PC-9 (cell line): Measurements from ENCODE around the gene NTSR2.

Experiments used
- EZH2 ChIP-seq: fragments of 200-600 bp; sonication (generic); IDR thresholded peaks from 2 replicates; pipeline ENCODE4 v1.8.0; 2017; ENCODE audit warnings: antibody characterized with exemption, low read depth
- TF ChIP-seq, protein P1 (sequence below): fragments of 200-600 bp; sonication (generic); conservative IDR thresholded peaks from 2 replicates; pipeline ENCODE4 v1.6.1; 2017; ENCODE audit warnings: mixed run types, antibody characterized with exemption, mild to moderate bottlenecking, moderate library complexity

DNA sequence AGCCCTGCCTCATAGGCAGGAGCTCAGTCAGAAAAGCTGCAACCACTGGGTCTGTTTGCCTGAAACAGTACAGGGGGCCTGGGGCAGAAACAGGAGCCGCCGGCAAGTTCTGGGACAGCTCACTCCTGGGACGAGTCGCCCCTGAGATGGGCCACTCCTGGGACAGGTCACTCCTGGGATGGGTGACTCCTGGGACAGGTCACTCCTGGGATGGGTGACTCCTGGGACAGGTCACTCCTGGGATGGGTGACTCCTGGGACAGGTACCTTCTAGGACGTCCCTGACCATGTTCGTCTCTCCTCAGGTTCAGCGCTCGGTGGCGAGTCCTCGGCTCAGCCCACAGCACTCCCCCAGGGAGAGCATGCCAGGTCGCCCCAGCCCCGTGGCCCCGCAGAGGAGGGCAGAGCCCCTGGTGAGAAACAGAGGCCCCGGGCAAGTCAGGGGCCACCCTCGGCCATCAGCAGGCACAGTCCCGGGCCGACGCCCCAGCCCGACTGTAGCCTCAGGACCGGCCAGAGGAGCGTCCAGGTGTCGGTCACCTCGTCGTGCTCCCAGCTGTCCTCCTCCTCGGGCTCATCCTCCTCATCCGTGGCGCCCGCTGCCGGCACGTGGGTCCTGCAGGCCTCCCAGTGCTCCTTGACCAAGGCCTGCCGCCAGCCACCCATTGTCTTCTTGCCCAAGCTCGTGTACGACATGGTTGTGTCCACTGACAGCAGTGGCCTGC, 51.8 kb downstream of the NTSR2 start:
- TF ChIP-seq, protein P1, sequence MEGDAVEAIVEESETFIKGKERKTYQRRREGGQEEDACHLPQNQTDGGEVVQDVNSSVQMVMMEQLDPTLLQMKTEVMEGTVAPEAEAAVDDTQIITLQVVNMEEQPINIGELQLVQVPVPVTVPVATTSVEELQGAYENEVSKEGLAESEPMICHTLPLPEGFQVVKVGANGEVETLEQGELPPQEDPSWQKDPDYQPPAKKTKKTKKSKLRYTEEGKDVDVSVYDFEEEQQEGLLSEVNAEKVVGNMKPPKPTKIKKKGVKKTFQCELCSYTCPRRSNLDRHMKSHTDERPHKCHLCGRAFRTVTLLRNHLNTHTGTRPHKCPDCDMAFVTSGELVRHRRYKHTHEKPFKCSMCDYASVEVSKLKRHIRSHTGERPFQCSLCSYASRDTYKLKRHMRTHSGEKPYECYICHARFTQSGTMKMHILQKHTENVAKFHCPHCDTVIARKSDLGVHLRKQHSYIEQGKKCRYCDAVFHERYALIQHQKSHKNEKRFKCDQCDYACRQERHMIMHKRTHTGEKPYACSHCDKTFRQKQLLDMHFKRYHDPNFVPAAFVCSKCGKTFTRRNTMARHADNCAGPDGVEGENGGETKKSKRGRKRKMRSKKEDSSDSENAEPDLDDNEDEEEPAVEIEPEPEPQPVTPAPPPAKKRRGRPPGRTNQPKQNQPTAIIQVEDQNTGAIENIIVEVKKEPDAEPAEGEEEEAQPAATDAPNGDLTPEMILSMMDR = no peak
- TF ChIP-seq EZH2 = no peak
